Peyer's patch (tissue), 4 donors: ENCODE results near the gene CLDN7.

ENCODE experiments used
- POLR2A ChIP-seq, 2 donors: fragments of 450-650 bp; IDR thresholded peaks; one replicate each; pipeline ENCODE4 v1.5.1; 2017; ENCODE audit warnings: antibody characterized with exemption in 2 of 2, mild to moderate bottlenecking in 2 of 2, moderate library complexity in 2 of 2
- TF ChIP-seq, protein P1 (sequence below), 6 experiments: fragments of 450-650 bp in 4 of 6; fragments of 200-600 bp in 2 of 6; sonication (generic) in 1 of 6; IDR thresholded peaks; one replicate each; pipeline ENCODE4 v1.5.1; 2017 to 2019; ENCODE audit warnings: antibody characterized with exemption in 6 of 6, mild to moderate bottlenecking in 3 of 6, moderate library complexity in 1 of 6

DNA sequence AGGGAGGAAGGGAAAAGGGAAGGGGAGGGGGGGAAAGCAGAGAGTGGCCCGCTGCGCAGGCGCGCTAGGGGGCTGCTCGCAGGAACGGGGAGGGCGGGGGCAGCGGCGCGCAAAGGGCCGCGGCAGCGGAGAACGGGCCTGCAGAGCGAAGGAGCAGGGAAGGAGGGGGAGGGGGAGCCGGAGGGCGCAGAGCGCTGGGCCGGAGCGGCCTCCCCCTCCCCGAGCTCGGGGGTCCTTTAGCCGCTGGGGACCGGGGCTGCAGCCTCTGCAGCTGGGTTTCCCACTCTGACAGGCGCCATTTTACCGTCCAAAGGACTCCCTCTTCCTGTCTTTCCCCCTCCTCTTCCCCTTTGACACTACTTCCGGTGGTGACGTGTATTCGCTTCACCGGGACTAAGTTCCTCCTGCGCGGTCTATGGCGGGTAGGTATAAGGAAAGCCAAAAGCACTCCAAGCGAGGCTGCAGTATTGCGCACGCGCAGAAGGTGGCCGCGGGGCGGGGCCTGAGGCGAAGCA, 10.6 kb downstream of the CLDN7 start, which contains the start of gene CTDNEP1:
- TF ChIP-seq, protein P1, sequence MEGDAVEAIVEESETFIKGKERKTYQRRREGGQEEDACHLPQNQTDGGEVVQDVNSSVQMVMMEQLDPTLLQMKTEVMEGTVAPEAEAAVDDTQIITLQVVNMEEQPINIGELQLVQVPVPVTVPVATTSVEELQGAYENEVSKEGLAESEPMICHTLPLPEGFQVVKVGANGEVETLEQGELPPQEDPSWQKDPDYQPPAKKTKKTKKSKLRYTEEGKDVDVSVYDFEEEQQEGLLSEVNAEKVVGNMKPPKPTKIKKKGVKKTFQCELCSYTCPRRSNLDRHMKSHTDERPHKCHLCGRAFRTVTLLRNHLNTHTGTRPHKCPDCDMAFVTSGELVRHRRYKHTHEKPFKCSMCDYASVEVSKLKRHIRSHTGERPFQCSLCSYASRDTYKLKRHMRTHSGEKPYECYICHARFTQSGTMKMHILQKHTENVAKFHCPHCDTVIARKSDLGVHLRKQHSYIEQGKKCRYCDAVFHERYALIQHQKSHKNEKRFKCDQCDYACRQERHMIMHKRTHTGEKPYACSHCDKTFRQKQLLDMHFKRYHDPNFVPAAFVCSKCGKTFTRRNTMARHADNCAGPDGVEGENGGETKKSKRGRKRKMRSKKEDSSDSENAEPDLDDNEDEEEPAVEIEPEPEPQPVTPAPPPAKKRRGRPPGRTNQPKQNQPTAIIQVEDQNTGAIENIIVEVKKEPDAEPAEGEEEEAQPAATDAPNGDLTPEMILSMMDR (IDR thresholded peaks at IDR 0.05): no peak
- TF ChIP-seq POLR2A (IDR thresholded peaks at IDR 0.05): peak in 1 of 2 donors; percentile 78
